Iris pigment epithelial cell (primary cell): Measurements from ENCODE around the gene RPS6KA4.

ENCODE experiments used
- DNase-seq: peaks from one replicate; pipeline ENCODE4 v3.0.0-alpha.2; 2011; ENCODE audit warnings: low read depth

Gene RPS6KA4

GRCh38 chr11:64366751-64367150 is 7.8 kb downstream of the RPS6KA4 start:
- peak; percentile 50 for DNase-seq

- no peak for DNase-seq
Observed at GRCh38 chr11:64367931-64368672, 9.1 kb downstream of the RPS6KA4 start.

DNA sequence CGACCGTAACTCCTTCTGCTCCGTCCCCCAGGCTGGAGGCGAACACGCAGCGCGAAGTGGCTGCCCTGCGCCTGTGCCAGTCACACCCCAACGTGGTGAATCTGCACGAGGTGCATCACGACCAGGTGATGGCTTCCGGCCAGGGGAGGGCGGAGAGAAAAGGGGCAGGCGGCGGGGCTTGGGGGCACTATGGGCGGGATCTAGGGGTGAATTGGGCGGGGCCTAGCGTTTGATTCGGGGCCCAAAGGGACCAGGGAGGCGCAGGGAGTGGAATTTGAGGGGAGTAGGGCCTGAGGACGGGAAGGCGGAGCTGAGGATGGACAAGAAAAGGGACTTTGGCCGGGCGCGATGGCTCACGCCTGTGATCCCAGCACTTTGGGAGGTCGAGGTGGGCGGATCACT is 9.7 kb downstream of the RPS6KA4 start:
- DNase-seq, result no peak

- no peak for DNase-seq
Observed at GRCh38 chr11:64369440-64370421, 10.8 kb downstream of the RPS6KA4 start.

- DNase-seq, result no peak
Observed at GRCh38 chr11:64371201-64371600, 12.2 kb downstream of the RPS6KA4 start.

- DNase-seq, result no peak
Observed at GRCh38 chr11:64372021-64372420, 13.1 kb downstream of the RPS6KA4 start.

DNA sequence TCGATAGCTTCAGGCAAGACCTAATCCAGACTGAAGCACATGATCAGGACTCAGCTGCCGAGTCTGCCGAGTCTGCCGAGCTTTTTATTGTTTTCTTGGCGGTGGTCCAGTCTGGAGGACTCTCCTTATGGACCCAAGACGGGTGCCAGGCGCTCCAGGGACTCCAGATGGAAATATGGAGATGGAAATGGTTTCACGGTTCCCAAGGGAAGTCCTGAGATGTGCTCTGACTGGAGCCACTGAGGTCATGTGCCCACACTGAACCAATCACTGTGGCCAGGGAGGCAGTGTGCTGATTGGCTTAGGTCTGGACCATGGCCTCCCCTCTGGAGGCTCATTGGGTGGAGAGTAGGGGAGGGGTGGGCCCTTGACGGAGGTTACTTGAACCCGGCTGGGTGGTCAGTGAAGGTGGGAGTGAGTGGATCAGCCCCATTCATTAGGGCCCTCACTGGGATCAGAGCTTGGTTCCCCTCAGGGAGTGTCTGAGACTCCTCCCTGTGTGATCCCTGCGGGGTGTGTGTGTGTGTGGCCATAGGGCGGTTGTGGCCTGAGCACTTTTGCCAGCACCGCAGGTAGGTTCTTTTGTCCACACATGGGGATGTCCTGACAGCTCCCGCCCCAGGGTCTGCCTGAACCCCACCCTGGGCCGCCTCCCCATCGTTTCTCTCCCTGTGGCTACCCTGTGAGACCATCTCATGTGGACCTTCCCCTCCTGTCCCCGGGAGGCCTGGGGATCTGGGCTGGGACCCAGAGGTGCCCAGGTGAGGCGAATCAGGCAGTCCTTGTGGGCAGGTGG is 14.0 kb downstream of the RPS6KA4 start:
- peak; percentile 83 for DNase-seq

DNA sequence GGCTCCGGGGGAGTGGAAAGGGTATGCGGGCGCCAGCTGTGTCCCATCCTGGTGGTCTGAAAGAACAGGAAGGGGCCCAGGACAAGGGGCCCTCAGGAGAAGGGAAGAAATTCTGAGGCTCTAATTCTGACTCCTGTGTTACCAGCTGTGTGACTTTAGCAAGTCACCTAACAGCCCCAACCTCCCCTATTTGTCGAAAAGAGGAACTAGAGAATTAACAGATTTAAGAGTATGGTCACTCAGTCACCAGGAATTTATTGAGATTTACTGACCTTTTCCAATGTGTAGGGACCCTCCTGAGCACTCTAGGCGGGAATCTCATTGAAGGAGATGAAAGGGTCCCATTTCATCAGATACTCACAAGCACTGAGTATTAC is 14.6 kb downstream of the RPS6KA4 start:
- DNase-seq, result no peak

GRCh38 chr11:64376071-64376470 is 17.1 kb downstream of the RPS6KA4 start:
- DNase-seq, result no peak

- DNase-seq, result peak; percentile 35
Observed at GRCh38 chr11:64378335-64378880, 19.4 kb downstream of the RPS6KA4 start.

DNA sequence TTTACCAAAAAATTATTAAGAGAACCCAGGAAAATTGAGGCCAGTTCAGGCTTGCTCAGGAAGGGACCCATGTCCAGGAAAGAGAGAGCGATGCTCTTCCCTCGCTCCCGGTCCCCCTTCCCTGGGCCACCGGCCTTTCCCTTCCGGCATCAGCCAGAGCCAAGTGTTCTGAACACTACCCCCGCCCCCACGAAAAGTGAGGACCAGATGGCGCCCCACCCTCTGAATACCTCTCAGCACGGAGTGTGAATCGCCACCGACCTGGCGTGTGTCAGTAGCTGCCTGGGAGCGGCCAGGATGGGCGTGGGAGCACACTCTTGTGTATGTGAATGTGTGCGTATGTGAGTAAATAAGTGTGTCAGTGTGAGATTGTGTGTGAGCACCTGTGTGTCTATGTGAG is 20.2 kb downstream of the RPS6KA4 start:
- DNase-seq, result no peak

GRCh38 chr11:64379817-64380709 is 21.1 kb downstream of the RPS6KA4 start:
- DNase-seq, result no peak

- no peak for DNase-seq
Observed at GRCh38 chr11:64381350-64381749, 22.4 kb downstream of the RPS6KA4 start.

GRCh38 chr11:64382047-64382446 is 23.1 kb downstream of the RPS6KA4 start:
- no peak for DNase-seq

GRCh38 chr11:64382586-64382985 is 23.6 kb downstream of the RPS6KA4 start:
- DNase-seq, result no peak

- no peak for DNase-seq
Observed at GRCh38 chr11:64383580-64383979, 24.6 kb downstream of the RPS6KA4 start.

GRCh38 chr11:64384028-64384737 is 25.2 kb downstream of the RPS6KA4 start:
- no peak for DNase-seq

GRCh38 chr11:64384981-64385944 is 26.3 kb downstream of the RPS6KA4 start:
- no peak for DNase-seq
